ENCODE data around the gene CWF19L1.

CWF19L1 gene

DNA sequence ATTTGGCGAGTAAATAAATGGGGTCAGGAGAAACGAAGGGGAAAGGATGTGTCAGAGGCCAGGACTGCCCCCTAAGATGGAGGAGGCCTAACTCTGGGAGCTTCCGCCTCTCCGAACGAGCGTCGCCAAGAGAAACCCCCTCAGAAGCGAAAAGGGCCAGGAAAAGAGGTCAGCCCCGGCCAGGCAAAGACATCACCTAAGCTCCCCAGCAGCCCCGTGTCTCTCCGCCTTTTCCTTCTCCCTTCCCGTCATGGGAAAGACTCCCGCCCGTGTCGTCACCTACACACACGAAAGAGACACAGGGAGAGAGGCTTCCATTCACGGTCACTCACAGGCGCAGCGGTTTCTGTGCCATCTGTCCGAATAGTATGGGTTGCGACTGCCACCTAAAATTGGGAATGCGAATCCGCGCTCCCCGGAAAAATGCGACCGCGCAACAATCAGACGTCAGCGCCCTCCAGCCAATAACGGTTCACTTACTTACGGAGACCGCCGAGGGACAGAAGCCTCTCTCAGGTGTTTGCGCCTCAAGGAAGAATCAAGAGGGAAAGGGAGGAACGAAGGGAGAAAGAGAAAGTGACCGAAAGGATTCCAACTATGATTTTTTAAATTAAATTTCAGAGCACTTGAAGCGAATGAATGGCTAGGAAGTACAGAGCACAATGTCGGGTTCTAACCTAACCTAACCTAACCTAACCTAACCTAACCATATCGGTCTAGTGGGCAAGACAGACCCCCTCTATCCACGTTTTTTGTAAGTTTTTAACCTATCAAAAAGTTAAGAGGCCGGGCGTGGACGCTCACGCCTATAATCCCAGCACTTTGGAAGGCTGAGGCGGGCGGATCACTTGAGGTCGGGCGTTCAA lies at the start of gene CWF19L1:
Gene CWF19L1 (minus strand): TSS at position 400 of the 866 bp plus-strand sequence. CDS start 45 bp downstream, at position 355.
- peak; percentile 92 for DNase-seq (ENCODE audit: low read depth in 2 of 2)
- H3K4me3 ChIP-seq (replicated peaks in 1 of 2; ENCODE audit: low read depth in 2 of 2, low read length in 2 of 2): peak within 1 kb of the TSS; percentile 83 to 98
- TF ChIP-seq, protein P1, sequence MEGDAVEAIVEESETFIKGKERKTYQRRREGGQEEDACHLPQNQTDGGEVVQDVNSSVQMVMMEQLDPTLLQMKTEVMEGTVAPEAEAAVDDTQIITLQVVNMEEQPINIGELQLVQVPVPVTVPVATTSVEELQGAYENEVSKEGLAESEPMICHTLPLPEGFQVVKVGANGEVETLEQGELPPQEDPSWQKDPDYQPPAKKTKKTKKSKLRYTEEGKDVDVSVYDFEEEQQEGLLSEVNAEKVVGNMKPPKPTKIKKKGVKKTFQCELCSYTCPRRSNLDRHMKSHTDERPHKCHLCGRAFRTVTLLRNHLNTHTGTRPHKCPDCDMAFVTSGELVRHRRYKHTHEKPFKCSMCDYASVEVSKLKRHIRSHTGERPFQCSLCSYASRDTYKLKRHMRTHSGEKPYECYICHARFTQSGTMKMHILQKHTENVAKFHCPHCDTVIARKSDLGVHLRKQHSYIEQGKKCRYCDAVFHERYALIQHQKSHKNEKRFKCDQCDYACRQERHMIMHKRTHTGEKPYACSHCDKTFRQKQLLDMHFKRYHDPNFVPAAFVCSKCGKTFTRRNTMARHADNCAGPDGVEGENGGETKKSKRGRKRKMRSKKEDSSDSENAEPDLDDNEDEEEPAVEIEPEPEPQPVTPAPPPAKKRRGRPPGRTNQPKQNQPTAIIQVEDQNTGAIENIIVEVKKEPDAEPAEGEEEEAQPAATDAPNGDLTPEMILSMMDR (IDR thresholded peaks at IDR 0.05; ENCODE audit: low read depth, low read length): no peak

DNA sequence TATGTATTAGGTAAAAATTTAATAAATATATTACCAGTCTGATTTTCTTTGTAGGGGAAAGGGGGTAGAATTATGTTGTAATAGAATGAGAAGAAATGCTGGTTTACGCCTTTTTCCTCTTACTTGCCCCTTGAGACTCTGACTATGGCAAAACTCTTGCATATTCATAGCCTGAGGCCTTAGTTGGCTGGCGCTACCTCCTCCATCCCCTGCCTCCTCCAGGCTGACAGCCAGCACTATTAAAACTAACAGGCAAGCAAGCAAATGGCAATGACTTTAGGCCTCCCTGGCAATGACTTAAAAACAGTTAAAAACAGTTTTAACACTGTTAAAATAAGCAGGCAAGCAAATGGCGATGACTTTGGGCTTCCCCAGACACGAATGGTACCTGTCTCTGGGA lies 48.2 kb upstream of the CWF19L1 start:
- no peak overlapping the region for H3K4me3 ChIP-seq (replicated peaks in 1 of 2; ENCODE audit: low read depth in 2 of 2, low read length in 2 of 2)

DNA sequence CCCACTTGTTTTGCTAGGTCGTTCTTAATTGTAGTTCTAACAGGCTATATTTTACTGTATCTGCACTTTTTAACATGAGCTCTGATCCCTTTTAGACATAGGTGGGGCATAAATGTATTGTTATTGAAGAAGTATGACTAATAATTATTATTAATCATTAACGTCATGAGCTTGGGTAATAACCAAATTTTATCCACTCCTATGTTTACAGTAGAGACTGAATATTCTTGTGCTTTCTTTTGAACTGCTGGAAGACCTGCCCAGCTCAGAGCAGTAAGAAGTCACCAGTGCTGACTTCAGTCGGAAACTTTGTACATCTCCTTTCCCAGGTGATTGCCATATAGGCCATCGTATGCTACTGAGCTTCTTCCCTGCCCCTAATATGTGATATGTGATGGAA lies 43.9 kb upstream of the CWF19L1 start:
- TF ChIP-seq, protein P1 (IDR thresholded peaks at IDR 0.05; ENCODE audit: low read depth, low read length): no peak
- H3K4me3 ChIP-seq (replicated peaks in 1 of 2; ENCODE audit: low read depth in 2 of 2, low read length in 2 of 2): no peak overlapping the region
- DNase-seq (ENCODE audit: low read depth in 2 of 2): no peak

More for the DNA sequence above, 48.2 kb upstream of the CWF19L1 start:
- TF ChIP-seq, protein P1 (IDR thresholded peaks at IDR 0.05; ENCODE audit: low read depth, low read length): no peak
- no peak for DNase-seq (ENCODE audit: low read depth in 2 of 2)

DNA sequence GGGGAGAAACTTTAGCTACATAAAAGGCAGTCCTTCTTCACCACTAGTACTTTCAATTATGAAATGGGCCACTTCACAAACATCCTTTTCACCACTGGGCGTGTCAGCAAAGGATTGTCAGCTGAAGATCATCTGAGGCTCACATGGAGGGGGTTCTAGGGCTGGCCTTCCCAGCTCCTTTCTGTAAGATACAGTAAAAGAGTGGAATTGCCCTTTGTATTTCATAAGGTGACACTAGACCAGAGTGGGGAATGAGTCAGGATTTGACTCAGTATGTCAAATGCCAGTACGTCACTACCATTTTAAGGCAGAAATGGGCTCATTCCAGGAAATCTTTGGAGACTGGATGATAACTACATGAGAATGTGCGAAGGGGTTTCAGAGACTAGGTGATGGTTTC lies 40.2 kb upstream of the CWF19L1 start:
- DNase-seq (ENCODE audit: low read depth in 2 of 2): peak; percentile 27 to 80
- no peak overlapping the region for H3K4me3 ChIP-seq (replicated peaks in 1 of 2; ENCODE audit: low read depth in 2 of 2, low read length in 2 of 2)
- TF ChIP-seq, protein P1 (IDR thresholded peaks at IDR 0.05; ENCODE audit: low read depth, low read length): no peak

DNA sequence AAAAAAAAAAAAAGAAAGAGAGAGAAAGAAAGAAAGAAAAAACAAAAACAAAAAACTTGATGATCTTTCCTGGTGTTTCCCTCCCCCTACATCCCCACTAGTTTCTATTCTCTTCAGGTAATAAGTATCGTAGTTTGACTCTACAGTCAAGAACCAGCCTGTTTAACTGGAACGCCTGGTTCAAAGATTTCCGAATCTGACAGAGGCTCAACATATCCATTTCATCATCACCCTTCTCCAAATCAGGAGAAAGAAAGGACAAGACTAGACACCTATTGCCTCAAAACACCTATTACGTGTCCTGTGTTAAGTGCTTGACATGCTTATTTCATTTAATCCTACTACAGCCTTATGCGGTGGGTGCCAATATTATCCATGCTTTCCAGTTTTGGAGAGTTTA lies 39.4 kb upstream of the CWF19L1 start:
- TF ChIP-seq, protein P1 (IDR thresholded peaks at IDR 0.05; ENCODE audit: low read depth, low read length): no peak
- DNase-seq (ENCODE audit: low read depth in 2 of 2): no peak
- H3K4me3 ChIP-seq (replicated peaks in 1 of 2; ENCODE audit: low read depth in 2 of 2, low read length in 2 of 2): no peak overlapping the region

DNA sequence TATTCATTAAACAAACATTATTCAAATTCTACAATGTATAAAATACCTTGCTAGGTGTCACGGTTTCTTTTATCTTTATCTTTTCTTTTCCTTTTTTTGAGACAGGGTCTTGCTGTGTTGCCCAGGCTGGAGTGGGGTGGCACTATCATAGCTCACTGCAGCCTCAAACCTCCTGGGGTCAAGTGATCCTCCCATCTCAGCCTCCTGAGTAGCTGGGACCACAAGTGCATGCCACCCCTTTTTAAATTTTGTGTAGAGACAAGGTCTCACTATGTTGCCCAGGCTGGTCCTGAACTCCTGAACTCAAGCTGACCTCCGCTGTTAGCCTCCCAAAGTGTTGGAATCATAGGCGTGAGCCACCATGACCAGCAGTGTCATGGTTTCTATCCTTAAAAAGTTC lies 37.0 kb upstream of the CWF19L1 start:
- TF ChIP-seq, protein P1 (IDR thresholded peaks at IDR 0.05; ENCODE audit: low read depth, low read length): no peak
- H3K4me3 ChIP-seq (replicated peaks in 1 of 2; ENCODE audit: low read depth in 2 of 2, low read length in 2 of 2): no peak overlapping the region
- DNase-seq (ENCODE audit: low read depth in 2 of 2): no peak

All from cardiac fibroblast (primary cell).